Measurements from ENCODE around the gene KMT2C.

GRCh38 chr7:152342796-152343195 lies 93.0 kb downstream of the KMT2C start:
- no peak for TF ChIP-seq CTCF (IDR thresholded peaks at IDR 0.05 in 4 of 5, conservative IDR thresholded peaks at IDR 0.05 in 1 of 5)
- no peak for TF ChIP-seq POLR2A (IDR thresholded peaks at IDR 0.05)

All from gastrocnemius medialis (tissue), 4 donors.